Gastrocnemius medialis (tissue), 4 donors: ENCODE measurements around the gene HS3ST6. TPM values are rescaled to one million over a fixed set of nuclear protein-coding genes. Genes with fewer than 3 reads are reported as not detected.
"Not testable (repeated sequence)": the region's sequence is repeated elsewhere in the genome, so short reads cannot be mapped to it uniquely, and the experiment has no call there.

Source experiments
- ATAC-seq, 2 donors: fragments of 150-250 bp; one replicate each; pipeline ENCODE4 v1.9.1; 2016
- DNase-seq, 2 donors: peaks; one replicate each; pipeline ENCODE4 v3.0.0-alpha.2; 2019
- H3K27ac ChIP-seq, 4 donors: fragments of 200-600 bp; sonication (generic); 1 replicate in 1 of 4; 2 replicates in 3 of 4; pipeline ENCODE4 v1.5.1; 2016 to 2018; ENCODE audit warnings: mild to moderate bottlenecking in 2 of 4, moderate library complexity in 1 of 4
- H3K27me3 ChIP-seq, 3 donors: fragments of 200-600 bp; sonication (generic) in 2 of 3; 1 replicate in 1 of 3; 2 replicates in 2 of 3; pipeline versions ENCODE4 v1.5.1 to v1.6.0; 2016 to 2019; ENCODE audit warnings: mild to moderate bottlenecking in 1 of 3, moderate library complexity in 1 of 3
- H3K36me3 ChIP-seq, 2 donors: fragments of 200-600 bp; sonication (generic) in 1 of 2; one replicate each; pipeline ENCODE4 v1.5.1; 2017 to 2018
- H3K4me1 ChIP-seq, 2 donors: fragments of 200-600 bp; sonication (generic) in 1 of 2; one replicate each; pipeline ENCODE4 v1.5.1; 2016 to 2017; ENCODE audit warnings: mild to moderate bottlenecking in 2 of 2
- H3K4me3 ChIP-seq, 4 donors: fragments of 200-600 bp; sonication (generic) in 3 of 4; 1 replicate in 1 of 4; 2 replicates in 3 of 4; pipeline ENCODE4 v1.5.1; 2016 to 2019; ENCODE audit warnings: mild to moderate bottlenecking in 2 of 4
- H3K9me3 ChIP-seq, 3 donors: fragments of 200-600 bp; sonication (generic) in 2 of 3; 1 replicate in 1 of 3; 2 replicates in 2 of 3; pipeline ENCODE4 v1.5.1; 2016 to 2019
- POLR2A ChIP-seq, 2 donors: fragments of 450-650 bp; IDR thresholded peaks; one replicate each; pipeline ENCODE4 v1.6.1; 2017; ENCODE audit warnings: antibody characterized with exemption in 2 of 2, mild to moderate bottlenecking in 2 of 2, moderate library complexity in 2 of 2
- in situ Hi-C, 4 donors: fragments of 200-750 bp; cut with MboI; loops; one replicate each; pipeline versions ENCODE4 v1.15.0 to v1.8.0; 2017; ENCODE audit warnings: low sequenced_read_pairs in 4 of 4
- intact Hi-C: fragments of 100-400 bp; cut with DNase I; formaldehyde crosslinking; loops from one replicate; pipeline ENCODE4 v1.15.1; 2023; ENCODE audit warnings: low total_unique reads
- total RNA-seq, 4 donors: library from RNA; depleted of rRNA; stranded (reverse); fragments of >200 nt; gene quantifications; one replicate each; pipeline versions ENCODE4 v1.1.0 to v1.2.3, GENCODE V29; 2016
- TF ChIP-seq, protein P1 (sequence below), 5 experiments: fragments of 450-650 bp in 3 of 5; fragments of 200-600 bp in 2 of 5; sonication (generic) in 2 of 5; IDR thresholded peaks in 4 of 5; conservative IDR thresholded peaks in 1 of 5; 1 replicate in 4 of 5; 2 replicates in 1 of 5; pipeline ENCODE4 v1.5.1; 2016 to 2019; ENCODE audit warnings: antibody characterized with exemption in 5 of 5, mild to moderate bottlenecking in 3 of 5, moderate library complexity in 3 of 5

HS3ST6 gene
- total RNA-seq, 4 donors from 2014 or later = not detected

DNA sequence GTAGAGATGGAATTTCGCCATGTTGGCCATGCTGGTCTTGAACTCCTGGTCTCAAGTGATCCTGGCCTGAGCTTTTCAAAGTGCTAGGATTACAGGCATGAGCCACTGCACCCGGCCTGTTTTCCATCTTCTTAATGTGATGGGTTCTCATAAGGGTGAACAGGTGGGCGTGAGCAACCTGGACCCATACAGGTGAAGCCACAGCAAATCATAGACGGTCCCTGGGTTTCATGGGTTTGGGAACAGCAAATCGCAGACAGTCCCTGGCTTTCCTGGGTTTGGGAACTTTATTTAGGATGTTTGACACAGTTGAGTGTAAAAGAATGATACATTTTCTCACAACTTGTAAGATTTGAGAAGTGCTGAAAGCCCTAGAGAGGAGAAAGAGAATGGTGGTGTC is 33.3 kb downstream of the HS3ST6 start:
- intact Hi-C loops = no loop called here
- Histone ChIP-seq H3K36me3 (no peaks in the 10 kb centered on the region), H3K27me3 (peaks cover 16 to 24% (median 23%) of the 10 kb centered on the region in 3 donors), H3K9me3 (no peaks in the 10 kb centered on the region), H3K4me1 (no peaks in the 10 kb centered on the region), H3K27ac (no peak overlapping the region), H3K4me3 (no peak overlapping the region)
- no peak for DNase-seq
- in situ Hi-C loops = no loop called here
- no peak for ATAC-seq
- no peak for TF ChIP-seq POLR2A (IDR thresholded peaks at IDR 0.05)
- TF ChIP-seq, protein P1, sequence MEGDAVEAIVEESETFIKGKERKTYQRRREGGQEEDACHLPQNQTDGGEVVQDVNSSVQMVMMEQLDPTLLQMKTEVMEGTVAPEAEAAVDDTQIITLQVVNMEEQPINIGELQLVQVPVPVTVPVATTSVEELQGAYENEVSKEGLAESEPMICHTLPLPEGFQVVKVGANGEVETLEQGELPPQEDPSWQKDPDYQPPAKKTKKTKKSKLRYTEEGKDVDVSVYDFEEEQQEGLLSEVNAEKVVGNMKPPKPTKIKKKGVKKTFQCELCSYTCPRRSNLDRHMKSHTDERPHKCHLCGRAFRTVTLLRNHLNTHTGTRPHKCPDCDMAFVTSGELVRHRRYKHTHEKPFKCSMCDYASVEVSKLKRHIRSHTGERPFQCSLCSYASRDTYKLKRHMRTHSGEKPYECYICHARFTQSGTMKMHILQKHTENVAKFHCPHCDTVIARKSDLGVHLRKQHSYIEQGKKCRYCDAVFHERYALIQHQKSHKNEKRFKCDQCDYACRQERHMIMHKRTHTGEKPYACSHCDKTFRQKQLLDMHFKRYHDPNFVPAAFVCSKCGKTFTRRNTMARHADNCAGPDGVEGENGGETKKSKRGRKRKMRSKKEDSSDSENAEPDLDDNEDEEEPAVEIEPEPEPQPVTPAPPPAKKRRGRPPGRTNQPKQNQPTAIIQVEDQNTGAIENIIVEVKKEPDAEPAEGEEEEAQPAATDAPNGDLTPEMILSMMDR (IDR thresholded peaks at IDR 0.05 in 4 of 5, conservative IDR thresholded peaks at IDR 0.05 in 1 of 5) = no peak

DNA sequence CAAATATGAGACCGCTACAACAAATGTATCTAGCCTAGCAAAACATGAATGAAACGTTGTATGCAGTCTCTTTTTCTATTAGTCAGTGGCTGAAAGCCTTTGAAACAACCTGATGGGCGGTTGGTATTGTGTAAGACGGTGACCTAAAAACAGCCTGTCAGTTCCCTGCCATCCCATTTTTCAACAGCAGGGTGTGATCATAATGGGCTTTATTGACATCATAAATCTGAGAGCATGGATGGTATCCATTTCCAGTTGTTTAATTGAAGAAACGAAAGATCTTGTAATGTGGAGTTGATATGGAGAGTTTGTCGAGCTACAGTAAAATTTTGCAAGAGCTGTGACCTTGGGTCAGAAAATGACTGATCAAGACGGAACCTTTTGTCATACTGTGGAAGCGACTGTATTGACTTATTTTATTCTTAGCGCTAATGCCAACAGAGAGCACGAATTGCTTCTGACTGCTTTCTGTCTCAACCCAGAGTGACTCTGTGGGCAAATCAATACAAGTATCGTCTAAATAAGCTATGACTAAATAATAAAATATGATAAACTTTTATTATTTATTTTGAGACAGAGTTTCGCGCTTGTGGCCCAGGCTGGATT is 34.0 kb downstream of the HS3ST6 start:
- TF ChIP-seq, protein P1 (IDR thresholded peaks at IDR 0.05 in 4 of 5, conservative IDR thresholded peaks at IDR 0.05 in 1 of 5) = no peak
- no peak for TF ChIP-seq POLR2A (IDR thresholded peaks at IDR 0.05)
- H3K9me3 ChIP-seq = no peaks in the 10 kb centered on the region
- H3K27ac ChIP-seq = no peak overlapping the region
- no peaks in the 10 kb centered on the region for H3K36me3 ChIP-seq
- DNase-seq = no peak
- H3K27me3 ChIP-seq = peaks cover 21 to 28% (median 23%) of the 10 kb centered on the region in 3 donors
- in situ Hi-C loops = no loop called here
- intact Hi-C loops = no loop called here
- no peaks in the 10 kb centered on the region for H3K4me1 ChIP-seq
- H3K4me3 ChIP-seq = no peak overlapping the region
- ATAC-seq = no peak

DNA sequence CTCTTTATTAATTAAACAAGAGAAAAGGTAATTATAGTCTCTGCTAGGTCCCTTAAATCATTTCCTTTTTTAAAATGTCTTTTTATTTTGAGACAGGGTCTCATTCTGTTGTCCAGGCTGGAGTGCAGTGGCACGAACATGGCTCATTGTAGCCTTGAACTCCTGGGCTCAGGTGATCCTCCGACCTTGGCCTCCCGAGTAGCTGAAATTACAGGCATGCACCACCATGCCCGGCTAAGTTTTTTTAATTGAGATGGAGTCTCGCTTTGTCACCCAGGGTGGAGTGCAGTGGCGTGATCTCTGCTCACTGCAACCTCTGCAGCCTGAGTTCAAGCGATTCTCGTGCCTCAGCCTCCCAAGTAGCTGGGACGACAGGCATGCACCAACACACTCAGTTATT is 37.0 kb downstream of the HS3ST6 start:
- ATAC-seq, in situ Hi-C loops, H3K4me3 ChIP-seq, intact Hi-C loops, H3K9me3 ChIP-seq, H3K27ac ChIP-seq, H3K36me3 ChIP-seq, H3K4me1 ChIP-seq, DNase-seq: not testable (repeated sequence)
- H3K27me3 ChIP-seq = peaks cover 23 to 37% (median 31%) of the 10 kb centered on the region in 3 donors

DNA sequence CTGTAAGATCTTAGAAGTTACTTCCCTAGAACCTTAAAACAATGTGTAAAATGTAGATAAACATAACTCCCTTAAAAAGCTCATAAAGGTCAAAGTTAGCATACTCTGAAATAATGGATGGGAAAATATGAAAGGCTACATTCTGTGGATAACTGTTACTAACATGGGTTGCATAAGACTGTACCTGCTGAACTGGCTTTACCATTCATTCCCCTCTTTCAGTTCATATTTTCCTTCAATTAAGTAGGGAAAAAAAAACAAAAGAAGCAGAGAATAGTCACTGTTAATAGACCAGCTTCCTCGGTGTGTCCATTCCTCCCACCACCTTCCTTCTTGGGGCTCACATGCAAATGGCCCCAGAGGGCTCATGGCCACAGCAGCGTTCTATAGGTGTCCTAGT is 38.7 kb downstream of the HS3ST6 start:
- H3K27me3 ChIP-seq = peaks cover 37 to 44% (median 40%) of the 10 kb centered on the region in 3 donors
- in situ Hi-C loops = no loop called here

DNA sequence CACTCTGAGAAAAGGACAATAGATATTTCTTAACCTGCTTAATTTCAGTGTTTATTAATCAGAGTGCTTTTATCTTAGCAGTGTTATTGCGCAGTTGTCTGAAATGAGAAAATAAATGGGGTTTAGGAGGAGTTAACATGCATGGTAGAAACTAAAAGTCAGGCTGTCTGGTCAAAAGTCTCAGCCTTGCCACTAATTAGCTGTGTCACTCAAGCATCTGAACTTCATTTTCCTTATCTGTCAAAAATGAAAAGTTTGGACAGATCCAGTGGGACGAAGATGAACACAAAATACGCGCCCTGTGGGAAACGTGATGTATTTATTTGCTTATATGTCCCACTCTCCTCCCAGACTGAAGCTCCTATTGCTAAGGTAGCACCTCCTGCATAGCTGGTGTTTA is 40.0 kb downstream of the HS3ST6 start:
- in situ Hi-C loops = no loop called here
- peaks cover 37 to 44% (median 42%) of the 10 kb centered on the region in 3 donors for H3K27me3 ChIP-seq

More for the DNA sequence above, 38.7 kb downstream of the HS3ST6 start:
- intact Hi-C loops = no loop called here
- Histone ChIP-seq H3K36me3 (no peaks in the 10 kb centered on the region), H3K9me3 (no peaks in the 10 kb centered on the region), H3K27ac (no peak overlapping the region), H3K4me1 (no peaks in the 10 kb centered on the region), H3K4me3 (no peak overlapping the region)
- ATAC-seq (no peak), DNase-seq (no peak)
- TF ChIP-seq, protein P1 (IDR thresholded peaks at IDR 0.05 in 4 of 5, conservative IDR thresholded peaks at IDR 0.05 in 1 of 5) = no peak
- no peak for TF ChIP-seq POLR2A (IDR thresholded peaks at IDR 0.05)

More for the DNA sequence above, 40.0 kb downstream of the HS3ST6 start:
- no peaks in the 10 kb centered on the region for H3K36me3 ChIP-seq
- DNase-seq (no peak), ATAC-seq (no peak)
- intact Hi-C loops = no loop called here
- no peak overlapping the region for H3K27ac ChIP-seq
- TF ChIP-seq POLR2A (IDR thresholded peaks at IDR 0.05) = no peak
- TF ChIP-seq, protein P1 (IDR thresholded peaks at IDR 0.05 in 4 of 5, conservative IDR thresholded peaks at IDR 0.05 in 1 of 5) = no peak
- H3K4me3 ChIP-seq = no peak overlapping the region
- H3K4me1 ChIP-seq = no peaks in the 10 kb centered on the region
- no peaks in the 10 kb centered on the region for H3K9me3 ChIP-seq
